Epithelial cell of esophagus (primary cell): ENCODE measurements around the gene NAA15.

ENCODE experiments used
- DNase-seq: peaks from one replicate; pipeline ENCODE4 v3.0.0; 2010; ENCODE audit warnings: low read depth
- H3K4me3 ChIP-seq: 2 replicates; pipeline ENCODE4 v1.5.1; 2011; ENCODE audit warnings: mild to moderate bottlenecking, low read length, control low read depth
- CTCF ChIP-seq: IDR thresholded peaks from 2 replicates; pipeline ENCODE4 v1.5.1; 2011; ENCODE audit warnings: low read depth, mild to moderate bottlenecking, low read length, control low read depth, inconsistent platforms; ENCODE audit not compliant: insufficient read depth; ENCODE audit errors: missing control alignments

NAA15 gene

GRCh38 chr4:139266583-139267257, 34.6 kb upstream of the NAA15 start:
- H3K4me3 ChIP-seq = peak overlapping the region; percentile 34
- no peak for TF ChIP-seq CTCF
- peak; percentile 56 for DNase-seq

GRCh38 chr4:139267301-139267700, 34.0 kb upstream of the NAA15 start:
- DNase-seq = peak; percentile 46
- no peak overlapping the region for H3K4me3 ChIP-seq

GRCh38 chr4:139273835-139274234, 27.5 kb upstream of the NAA15 start:
- H3K4me3 ChIP-seq = no peak overlapping the region
- TF ChIP-seq CTCF = no peak
- no peak for DNase-seq

More at GRCh38 chr4:139267301-139267700, 34.0 kb upstream of the NAA15 start:
- no peak for TF ChIP-seq CTCF

GRCh38 chr4:139274790-139275189, 26.5 kb upstream of the NAA15 start:
- no peak overlapping the region for H3K4me3 ChIP-seq
- TF ChIP-seq CTCF = no peak
- no peak for DNase-seq

GRCh38 chr4:139275281-139275735, 26.0 kb upstream of the NAA15 start:
- TF ChIP-seq CTCF = no peak
- no peak overlapping the region for H3K4me3 ChIP-seq
- no peak for DNase-seq

- H3K4me3 ChIP-seq = no peak overlapping the region
- DNase-seq = no peak
- TF ChIP-seq CTCF = no peak
Observed at GRCh38 chr4:139278485-139278884, 22.8 kb upstream of the NAA15 start.
